K562 (cell line): ENCODE results near the gene CCN5.

ENCODE experiments used
- CTCF ChIP-seq, 3 experiments: IDR thresholded peaks in 2 of 3; conservative IDR thresholded peaks in 1 of 3; 2 replicates each; pipeline ENCODE4 v1.5.1; 2011 to 2012; ENCODE audit warnings: low read length in 3 of 3, mild to moderate bottlenecking in 3 of 3, control low read depth in 2 of 3, improper control_type of control experiment in 1 of 3, inconsistent platforms in 1 of 3, low read depth in 1 of 3, mixed read lengths in 1 of 3, moderate library complexity in 1 of 3; ENCODE audit not compliant: insufficient read depth in 2 of 3
- EP300 ChIP-seq: IDR thresholded peaks from 2 replicates; pipeline ENCODE4 v1.6.1; 2012; ENCODE audit warnings: low read length, improper control_type of control experiment
- SNRNP70 ChIP-seq: fragments of 200-400 bp; formaldehyde crosslinking; optimal IDR thresholded peaks from 2 replicates; pipeline ENCODE3; 2017; ENCODE audit warnings: low read depth, low read length
- STAT5B ChIP-seq: fragments of 250-450 bp; sonication (Bioruptor Pico); IDR thresholded peaks from 2 replicates; pipeline ENCODE4 v1.8.0; 2021; ENCODE audit warnings: mild to moderate bottlenecking, inconsistent platforms

GRCh38 chr20:44695674-44696300 is 19.4 kb upstream of the CCN5 start:
- TF ChIP-seq EP300 (no peak), SNRNP70 (no peak), CTCF (IDR thresholded peaks at IDR 0.05 in 2 of 3, conservative IDR thresholded peaks at IDR 0.05 in 1 of 3; ENCODE audit: insufficient read depth in 2 of 3, low read depth in 1 of 3, low read length in 3 of 3) (no peak), STAT5B (no peak)
